HEK293 (cell line): ENCODE data around the gene KCNMB4.
A peak's percentile ranks its signal among the peaks of the same experiment; 100 is the strongest.

ENCODE experiments used
- CTCF ChIA-PET: fragments of 350-600 bp; formaldehyde crosslinking; extraction: SDS; loops from one replicate; lab custom pipeline; 2021; ENCODE audit warnings: antibody characterized with exemption; lab: Yijun Ruan, JAX
- POLR2A ChIA-PET: fragments of 300-600 bp; formaldehyde crosslinking; extraction: SDS; loops from one replicate; lab custom pipeline; 2020; ENCODE audit warnings: antibody characterized with exemption, inconsistent platforms; lab: Yijun Ruan, JAX
- H3K27ac ChIP-seq: fragments of 200-500 bp; sonication (Bioruptor generic); 2 replicates; pipeline ENCODE4 v1.5.1; 2014; ENCODE audit warnings: low read depth, low read length, control low read depth, inconsistent platforms; ENCODE audit errors: extremely low read depth
- H3K36me3 ChIP-seq, 2 experiments: fragments of 200-500 bp in 1 of 2; sonication (Bioruptor generic) in 1 of 2; 1 replicate in 1 of 2; 2 replicates in 1 of 2; pipeline ENCODE4 v1.5.1; 2014 to 2017; ENCODE audit warnings: inconsistent platforms in 2 of 2, low read length in 2 of 2; ENCODE audit not compliant: control insufficient read depth in 2 of 2, insufficient read depth in 1 of 2
- H3K4me1 ChIP-seq: fragments of 200-500 bp; sonication (Bioruptor generic); 2 replicates; pipeline ENCODE4 v1.5.1; 2014; ENCODE audit warnings: mild to moderate bottlenecking, low read length, inconsistent platforms; ENCODE audit not compliant: control insufficient read depth, insufficient read depth
- H3K4me3 ChIP-seq: 2 replicates; pipeline ENCODE4 v1.5.1; 2011; ENCODE audit warnings: low read depth, mild to moderate bottlenecking, control low read depth, low read length, moderate library complexity
- H3K9me3 ChIP-seq: fragments of 200-500 bp; sonication (Bioruptor generic); 2 replicates; pipeline ENCODE4 v1.5.1; 2014; ENCODE audit warnings: low read depth, low read length, inconsistent platforms; ENCODE audit not compliant: control insufficient read depth, insufficient read depth
- BCL11A ChIP-seq: fragments of 450-650 bp; formaldehyde crosslinking; IDR thresholded peaks from 2 replicates; pipeline ENCODE4 v1.5.1; 2016; ENCODE audit warnings: low read depth, missing biosample characterization, missing genetic modification characterization
- ZFHX2 ChIP-seq: fragments of 450-650 bp; formaldehyde crosslinking; conservative IDR thresholded peaks from 2 replicates; pipeline ENCODE4 v1.5.1; 2016; ENCODE audit warnings: missing biosample characterization, missing genetic modification characterization
- ZNF169 ChIP-seq: fragments of 450-650 bp; formaldehyde crosslinking; IDR thresholded peaks from 2 replicates; pipeline ENCODE4 v1.5.1; 2016; ENCODE audit warnings: missing biosample characterization, missing genetic modification characterization
- ZNF175 ChIP-seq: fragments of 450-650 bp; formaldehyde crosslinking; IDR thresholded peaks from 2 replicates; pipeline ENCODE4 v1.5.1; 2016; ENCODE audit warnings: missing biosample characterization, missing genetic modification characterization
- ZNF341 ChIP-seq: fragments of 450-650 bp; formaldehyde crosslinking; IDR thresholded peaks from 2 replicates; pipeline ENCODE4; 2016; ENCODE audit warnings: low read depth, missing biosample characterization, missing genetic modification characterization
- ZNF416 ChIP-seq: fragments of 450-650 bp; formaldehyde crosslinking; IDR thresholded peaks from 2 replicates; pipeline ENCODE4 v1.5.1; 2016; ENCODE audit warnings: missing biosample characterization, missing genetic modification characterization
- ZNF560 ChIP-seq: fragments of 450-650 bp; formaldehyde crosslinking; IDR thresholded peaks from 2 replicates; pipeline ENCODE4 v1.5.1; 2017; ENCODE audit warnings: missing biosample characterization, missing genetic modification characterization, borderline replicate concordance
- ZNF585B ChIP-seq: fragments of 450-650 bp; formaldehyde crosslinking; IDR thresholded peaks from 2 replicates; pipeline ENCODE4 v1.5.1; 2016; ENCODE audit warnings: missing biosample characterization, missing genetic modification characterization
- ZNF664 ChIP-seq: fragments of 450-650 bp; formaldehyde crosslinking; IDR thresholded peaks from 2 replicates; pipeline ENCODE4 v1.5.1; 2016; ENCODE audit warnings: missing biosample characterization, missing genetic modification characterization
- ZXDB ChIP-seq: fragments of 450-650 bp; formaldehyde crosslinking; IDR thresholded peaks from 2 replicates; pipeline ENCODE4 v1.5.1; 2016; ENCODE audit warnings: missing biosample characterization, missing genetic modification characterization
- TF ChIP-seq, protein P1 (sequence below): fragments of 450-650 bp; IDR thresholded peaks from 2 replicates; pipeline ENCODE4 v1.5.1; 2018; ENCODE audit warnings: missing biosample characterization, missing genetic modification characterization
- TF ChIP-seq, protein P2 (sequence below): fragments of 450-650 bp; formaldehyde crosslinking; IDR thresholded peaks from 2 replicates; pipeline ENCODE4 v1.5.1; 2016; ENCODE audit warnings: missing biosample characterization, missing genetic modification characterization
- TF ChIP-seq, protein P3 (sequence below): fragments of 450-650 bp; formaldehyde crosslinking; IDR thresholded peaks from 2 replicates; pipeline ENCODE4 v1.5.1; 2016; ENCODE audit warnings: missing biosample characterization, missing genetic modification characterization
- TF ChIP-seq, protein P4 (sequence below): fragments of 450-650 bp; formaldehyde crosslinking; IDR thresholded peaks from 2 replicates; pipeline ENCODE4 v1.5.1; 2016; ENCODE audit warnings: missing biosample characterization, missing genetic modification characterization
- TF ChIP-seq, protein P5 (sequence below): fragments of 450-650 bp; formaldehyde crosslinking; IDR thresholded peaks from 2 replicates; pipeline ENCODE4 v1.5.1; 2017; ENCODE audit warnings: missing biosample characterization, mild to moderate bottlenecking, missing genetic modification characterization, moderate library complexity
- TF ChIP-seq, protein P6 (sequence below): fragments of 450-650 bp; formaldehyde crosslinking; IDR thresholded peaks from 2 replicates; pipeline ENCODE4 v1.5.1; 2016; ENCODE audit warnings: missing biosample characterization, missing genetic modification characterization, borderline replicate concordance

Gene KCNMB4

DNA sequence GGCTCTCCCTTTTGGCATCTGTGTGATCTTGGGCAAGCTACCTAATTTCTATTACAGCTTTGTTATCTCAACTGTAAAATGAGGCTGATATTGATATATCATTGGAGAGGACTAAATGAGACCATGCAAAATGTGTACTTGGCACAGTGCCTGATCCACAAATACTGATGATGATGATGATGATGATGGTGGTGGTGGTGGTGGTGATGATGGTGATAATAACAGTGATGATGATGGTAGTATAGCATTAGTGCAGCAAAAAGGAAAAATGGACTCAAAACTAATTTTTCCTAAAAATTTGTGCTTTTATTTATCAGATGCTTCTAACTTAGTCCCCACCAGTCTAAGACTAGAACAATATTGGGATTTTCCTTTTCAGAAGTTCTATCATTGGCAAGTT is 70.7 kb downstream of the KCNMB4 start:
- H3K4me3 ChIP-seq, result no peak overlapping the region
- no peak overlapping the region for H3K27ac ChIP-seq
- TF ChIP-seq, protein P1, sequence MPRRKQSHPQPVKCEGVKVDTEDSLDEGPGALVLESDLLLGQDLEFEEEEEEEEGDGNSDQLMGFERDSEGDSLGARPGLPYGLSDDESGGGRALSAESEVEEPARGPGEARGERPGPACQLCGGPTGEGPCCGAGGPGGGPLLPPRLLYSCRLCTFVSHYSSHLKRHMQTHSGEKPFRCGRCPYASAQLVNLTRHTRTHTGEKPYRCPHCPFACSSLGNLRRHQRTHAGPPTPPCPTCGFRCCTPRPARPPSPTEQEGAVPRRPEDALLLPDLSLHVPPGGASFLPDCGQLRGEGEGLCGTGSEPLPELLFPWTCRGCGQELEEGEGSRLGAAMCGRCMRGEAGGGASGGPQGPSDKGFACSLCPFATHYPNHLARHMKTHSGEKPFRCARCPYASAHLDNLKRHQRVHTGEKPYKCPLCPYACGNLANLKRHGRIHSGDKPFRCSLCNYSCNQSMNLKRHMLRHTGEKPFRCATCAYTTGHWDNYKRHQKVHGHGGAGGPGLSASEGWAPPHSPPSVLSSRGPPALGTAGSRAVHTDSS (tag by site-specific recombination), result peak; percentile 78
- TF ChIP-seq ZXDB (tag by site-specific recombination), result no peak
- TF ChIP-seq, all 188 proteins: peak for 1
- no peaks in the 10 kb centered on the region for H3K4me1 ChIP-seq
- CTCF ChIA-PET, result no interaction called here
- POLR2A ChIA-PET, result no interaction called here
- no peaks in the 10 kb centered on the region for H3K9me3 ChIP-seq
- H3K36me3 ChIP-seq, result no peaks in the 10 kb centered on the region; a peak in 1 of 3 replicates

DNA sequence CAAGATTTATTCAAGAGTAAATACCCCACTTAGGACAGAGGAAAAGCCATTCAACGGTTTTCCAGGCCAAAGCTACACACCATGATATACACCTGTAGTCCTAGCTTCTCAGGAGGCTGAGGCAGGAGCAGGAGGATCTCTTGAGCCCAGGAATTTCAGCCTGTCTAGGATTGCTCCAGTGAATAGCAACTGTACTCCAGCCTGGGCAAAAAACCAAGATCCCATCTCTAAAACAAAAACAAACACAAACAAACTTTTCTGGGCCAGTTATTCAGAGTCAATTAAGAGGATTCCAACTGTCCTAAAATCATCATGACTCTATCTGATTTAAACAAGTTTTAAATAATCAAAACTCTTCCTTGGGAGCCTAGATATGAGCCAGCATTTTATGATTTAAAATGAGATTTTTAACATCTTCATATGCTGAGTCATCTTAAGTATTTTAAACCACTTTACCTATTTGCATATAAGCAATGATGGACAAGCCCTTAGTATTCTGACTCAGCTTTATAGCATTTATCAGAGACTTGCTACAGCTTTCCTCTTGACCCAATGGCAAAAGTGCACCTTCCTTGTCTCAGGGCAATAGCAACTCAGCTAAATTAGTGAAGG is 77.1 kb downstream of the KCNMB4 start:
- Histone ChIP-seq H3K9me3 (no peaks in the 10 kb centered on the region), H3K4me3 (no peak overlapping the region), H3K36me3 (no peaks in the 10 kb centered on the region), H3K27ac (no peak overlapping the region), H3K4me1 (no peaks in the 10 kb centered on the region)
- CTCF ChIA-PET, result interaction anchor here (0.7 kb wide), 1 partner anchor 1085 kb away, joined by 3 read pairs; no protein-coding TSS in a partner anchor
- POLR2A ChIA-PET, result no interaction called here
- TF ChIP-seq, protein P2, sequence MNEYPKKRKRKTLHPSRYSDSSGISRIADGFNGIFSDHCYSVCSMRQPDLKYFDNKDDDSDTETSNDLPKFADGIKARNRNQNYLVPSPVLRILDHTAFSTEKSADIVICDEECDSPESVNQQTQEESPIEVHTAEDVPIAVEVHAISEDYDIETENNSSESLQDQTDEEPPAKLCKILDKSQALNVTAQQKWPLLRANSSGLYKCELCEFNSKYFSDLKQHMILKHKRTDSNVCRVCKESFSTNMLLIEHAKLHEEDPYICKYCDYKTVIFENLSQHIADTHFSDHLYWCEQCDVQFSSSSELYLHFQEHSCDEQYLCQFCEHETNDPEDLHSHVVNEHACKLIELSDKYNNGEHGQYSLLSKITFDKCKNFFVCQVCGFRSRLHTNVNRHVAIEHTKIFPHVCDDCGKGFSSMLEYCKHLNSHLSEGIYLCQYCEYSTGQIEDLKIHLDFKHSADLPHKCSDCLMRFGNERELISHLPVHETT (tag by site-specific recombination), result no peak
- TF ChIP-seq ZNF585B (tag by site-specific recombination) (no peak), ZFHX2 (no peak), ZNF175 (tag by site-specific recombination) (no peak), BCL11A (tag by site-specific recombination) (no peak), ZNF664 (no peak), ZNF341 (no peak), ZNF560 (tag by site-specific recombination) (no peak), ZNF169 (tag by site-specific recombination) (no peak), ZNF416 (tag by site-specific recombination) (no peak)
- TF ChIP-seq, protein P3, sequence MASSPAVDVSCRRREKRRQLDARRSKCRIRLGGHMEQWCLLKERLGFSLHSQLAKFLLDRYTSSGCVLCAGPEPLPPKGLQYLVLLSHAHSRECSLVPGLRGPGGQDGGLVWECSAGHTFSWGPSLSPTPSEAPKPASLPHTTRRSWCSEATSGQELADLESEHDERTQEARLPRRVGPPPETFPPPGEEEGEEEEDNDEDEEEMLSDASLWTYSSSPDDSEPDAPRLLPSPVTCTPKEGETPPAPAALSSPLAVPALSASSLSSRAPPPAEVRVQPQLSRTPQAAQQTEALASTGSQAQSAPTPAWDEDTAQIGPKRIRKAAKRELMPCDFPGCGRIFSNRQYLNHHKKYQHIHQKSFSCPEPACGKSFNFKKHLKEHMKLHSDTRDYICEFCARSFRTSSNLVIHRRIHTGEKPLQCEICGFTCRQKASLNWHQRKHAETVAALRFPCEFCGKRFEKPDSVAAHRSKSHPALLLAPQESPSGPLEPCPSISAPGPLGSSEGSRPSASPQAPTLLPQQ (tag by site-specific recombination), result no peak
- TF ChIP-seq, protein P4, sequence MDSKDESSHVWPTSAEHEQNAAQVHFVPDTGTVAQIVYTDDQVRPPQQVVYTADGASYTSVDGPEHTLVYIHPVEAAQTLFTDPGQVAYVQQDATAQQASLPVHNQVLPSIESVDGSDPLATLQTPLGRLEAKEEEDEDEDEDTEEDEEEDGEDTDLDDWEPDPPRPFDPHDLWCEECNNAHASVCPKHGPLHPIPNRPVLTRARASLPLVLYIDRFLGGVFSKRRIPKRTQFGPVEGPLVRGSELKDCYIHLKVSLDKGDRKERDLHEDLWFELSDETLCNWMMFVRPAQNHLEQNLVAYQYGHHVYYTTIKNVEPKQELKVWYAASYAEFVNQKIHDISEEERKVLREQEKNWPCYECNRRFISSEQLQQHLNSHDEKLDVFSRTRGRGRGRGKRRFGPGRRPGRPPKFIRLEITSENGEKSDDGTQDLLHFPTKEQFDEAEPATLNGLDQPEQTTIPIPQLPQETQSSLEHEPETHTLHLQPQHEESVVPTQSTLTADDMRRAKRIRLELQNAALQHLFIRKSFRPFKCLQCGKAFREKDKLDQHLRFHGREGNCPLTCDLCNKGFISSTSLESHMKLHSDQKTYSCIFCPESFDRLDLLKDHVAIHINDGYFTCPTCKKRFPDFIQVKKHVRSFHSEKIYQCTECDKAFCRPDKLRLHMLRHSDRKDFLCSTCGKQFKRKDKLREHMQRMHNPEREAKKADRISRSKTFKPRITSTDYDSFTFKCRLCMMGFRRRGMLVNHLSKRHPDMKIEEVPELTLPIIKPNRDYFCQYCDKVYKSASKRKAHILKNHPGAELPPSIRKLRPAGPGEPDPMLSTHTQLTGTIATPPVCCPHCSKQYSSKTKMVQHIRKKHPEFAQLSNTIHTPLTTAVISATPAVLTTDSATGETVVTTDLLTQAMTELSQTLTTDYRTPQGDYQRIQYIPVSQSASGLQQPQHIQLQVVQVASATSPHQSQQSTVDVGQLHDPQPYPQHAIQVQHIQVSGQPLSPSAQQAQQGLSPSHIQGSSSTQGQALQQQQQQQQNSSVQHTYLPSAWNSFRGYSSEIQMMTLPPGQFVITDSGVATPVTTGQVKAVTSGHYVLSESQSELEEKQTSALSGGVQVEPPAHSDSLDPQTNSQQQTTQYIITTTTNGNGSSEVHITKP (tag by site-specific recombination), result no peak
- TF ChIP-seq, protein P5, sequence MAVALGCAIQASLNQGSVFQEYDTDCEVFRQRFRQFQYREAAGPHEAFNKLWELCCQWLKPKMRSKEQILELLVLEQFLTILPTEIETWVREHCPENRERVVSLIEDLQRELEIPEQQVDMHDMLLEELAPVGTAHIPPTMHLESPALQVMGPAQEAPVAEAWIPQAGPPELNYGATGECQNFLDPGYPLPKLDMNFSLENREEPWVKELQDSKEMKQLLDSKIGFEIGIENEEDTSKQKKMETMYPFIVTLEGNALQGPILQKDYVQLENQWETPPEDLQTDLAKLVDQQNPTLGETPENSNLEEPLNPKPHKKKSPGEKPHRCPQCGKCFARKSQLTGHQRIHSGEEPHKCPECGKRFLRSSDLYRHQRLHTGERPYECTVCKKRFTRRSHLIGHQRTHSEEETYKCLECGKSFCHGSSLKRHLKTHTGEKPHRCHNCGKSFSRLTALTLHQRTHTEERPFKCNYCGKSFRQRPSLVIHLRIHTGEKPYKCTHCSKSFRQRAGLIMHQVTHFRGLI, result no peak
- TF ChIP-seq, protein P6, sequence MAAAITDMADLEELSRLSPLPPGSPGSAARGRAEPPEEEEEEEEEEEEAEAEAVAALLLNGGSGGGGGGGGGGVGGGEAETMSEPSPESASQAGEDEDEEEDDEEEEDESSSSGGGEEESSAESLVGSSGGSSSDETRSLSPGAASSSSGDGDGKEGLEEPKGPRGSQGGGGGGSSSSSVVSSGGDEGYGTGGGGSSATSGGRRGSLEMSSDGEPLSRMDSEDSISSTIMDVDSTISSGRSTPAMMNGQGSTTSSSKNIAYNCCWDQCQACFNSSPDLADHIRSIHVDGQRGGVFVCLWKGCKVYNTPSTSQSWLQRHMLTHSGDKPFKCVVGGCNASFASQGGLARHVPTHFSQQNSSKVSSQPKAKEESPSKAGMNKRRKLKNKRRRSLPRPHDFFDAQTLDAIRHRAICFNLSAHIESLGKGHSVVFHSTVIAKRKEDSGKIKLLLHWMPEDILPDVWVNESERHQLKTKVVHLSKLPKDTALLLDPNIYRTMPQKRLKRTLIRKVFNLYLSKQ (tag by site-specific recombination), result no peak
